Skin epidermis (tissue), 12 donors: ENCODE data around the gene CLHC1.
"Not testable (repeated sequence)": the region's sequence is repeated elsewhere in the genome, so short reads cannot be mapped to it uniquely, and the experiment has no call there.

Source experiments
- H3K27ac ChIP-seq, 21 experiments: fragments of 200-600 bp; sonication (generic) in 11 of 21; one replicate each; pipeline ENCODE4 v1.5.0; 2020; ENCODE audit warnings: mild to moderate bottlenecking in 3 of 21, inconsistent platforms in 2 of 21, moderate library complexity in 2 of 21
- H3K4me3 ChIP-seq, 7 experiments: fragments of 200-600 bp; sonication (generic) in 2 of 7; one replicate each; pipeline ENCODE4 v1.5.0; 2020; ENCODE audit warnings: inconsistent platforms in 2 of 7, mild to moderate bottlenecking in 2 of 7, moderate library complexity in 1 of 7

Gene CLHC1

DNA sequence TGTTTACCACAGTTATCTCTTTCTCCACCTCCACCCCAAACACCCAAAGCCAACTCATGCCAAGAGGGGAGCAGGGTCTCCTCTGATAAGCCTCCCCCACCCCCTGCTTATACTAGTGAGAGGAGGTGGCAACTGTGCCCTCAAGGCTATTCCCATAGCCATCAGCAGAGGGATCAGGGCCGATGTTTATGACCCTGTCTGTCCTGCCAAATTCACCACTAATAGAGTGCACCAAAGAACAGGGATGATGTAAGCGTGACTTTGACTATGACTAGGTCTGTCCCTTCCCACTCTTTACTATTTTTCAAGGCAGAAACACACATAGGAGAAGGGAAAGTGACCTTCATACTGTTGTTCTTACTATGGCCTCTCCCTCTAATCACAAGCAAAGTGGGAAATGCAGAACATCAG lies 74.6 kb downstream of the CLHC1 start:
- H3K4me3 ChIP-seq, result no peak overlapping the region
- H3K27ac ChIP-seq, result peak overlapping the region in 15 of 21 experiments; percentile 8 to 92 (median 79)

DNA sequence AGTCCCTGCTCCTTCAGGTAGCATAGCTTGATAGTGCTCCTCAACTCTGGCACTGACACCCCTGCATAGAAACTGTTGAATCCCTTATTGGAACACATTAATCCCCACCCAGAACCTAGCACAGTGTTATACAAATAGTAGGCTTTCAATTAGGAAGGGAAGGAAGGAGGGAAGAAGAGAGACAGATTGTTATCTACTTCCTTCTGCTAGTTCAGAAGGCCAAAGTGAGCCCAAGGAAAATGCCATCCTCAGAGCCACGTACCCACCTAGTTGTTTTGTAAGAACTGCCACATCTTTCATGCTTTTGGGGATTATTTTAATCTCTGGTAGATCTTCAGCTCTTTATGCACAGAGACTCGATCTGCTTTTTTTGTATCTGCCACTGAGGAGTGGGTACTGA lies 75.1 kb downstream of the CLHC1 start:
- Histone ChIP-seq H3K27ac (peak overlapping the region in 17 of 21 experiments; percentile 10 to 92 (median 79)), H3K4me3 (no peak overlapping the region)

DNA sequence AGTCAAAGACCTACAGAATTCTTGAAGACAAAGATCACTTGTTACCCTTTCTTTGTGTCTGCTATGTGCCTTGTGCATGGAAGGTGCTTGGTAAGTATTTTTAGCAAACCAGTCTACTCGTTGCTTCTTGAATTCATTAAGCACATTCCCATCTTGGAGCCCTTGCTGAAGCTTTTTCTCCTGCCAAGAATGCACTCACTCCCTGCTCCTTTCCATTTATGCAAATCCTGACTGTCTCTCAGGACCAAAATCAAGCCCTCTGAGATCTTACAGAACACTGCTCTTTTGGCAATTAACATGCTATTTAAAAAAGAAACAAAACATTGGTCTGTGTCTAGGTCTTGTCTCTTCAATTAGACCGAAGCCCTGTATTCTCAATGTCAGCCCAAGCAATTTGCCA lies 75.8 kb downstream of the CLHC1 start:
- Histone ChIP-seq H3K4me3 (no peak overlapping the region), H3K27ac (peak overlapping the region in 19 of 21 experiments; percentile 10 to 92 (median 77))

DNA sequence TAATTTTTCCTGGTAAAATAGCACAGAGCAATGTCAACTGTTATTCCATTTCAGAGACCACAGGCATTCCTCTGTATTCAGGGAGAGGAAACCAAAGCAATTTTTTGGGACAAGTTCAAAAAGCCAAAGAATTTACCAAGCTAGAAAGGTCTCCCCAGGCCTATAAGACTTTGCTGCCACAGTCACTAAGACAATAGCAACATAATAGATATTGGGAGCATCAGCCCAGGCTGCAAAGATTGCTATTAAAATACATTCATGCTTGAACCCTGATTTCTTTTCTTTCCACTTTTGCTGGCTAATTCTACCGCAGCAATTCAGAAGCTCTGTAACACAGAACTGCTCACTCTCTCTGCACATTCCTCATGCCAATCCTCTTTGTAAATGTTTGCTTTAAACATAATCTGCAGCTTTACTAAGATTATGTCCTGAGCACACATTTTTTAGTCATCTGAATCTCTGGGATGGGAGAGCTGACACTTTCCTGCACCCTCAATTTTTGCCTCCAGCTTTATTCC lies 76.3 kb downstream of the CLHC1 start:
- Histone ChIP-seq H3K27ac (peak overlapping the region in 19 of 21 experiments; percentile 13 to 92 (median 78)), H3K4me3 (no peak overlapping the region)

DNA sequence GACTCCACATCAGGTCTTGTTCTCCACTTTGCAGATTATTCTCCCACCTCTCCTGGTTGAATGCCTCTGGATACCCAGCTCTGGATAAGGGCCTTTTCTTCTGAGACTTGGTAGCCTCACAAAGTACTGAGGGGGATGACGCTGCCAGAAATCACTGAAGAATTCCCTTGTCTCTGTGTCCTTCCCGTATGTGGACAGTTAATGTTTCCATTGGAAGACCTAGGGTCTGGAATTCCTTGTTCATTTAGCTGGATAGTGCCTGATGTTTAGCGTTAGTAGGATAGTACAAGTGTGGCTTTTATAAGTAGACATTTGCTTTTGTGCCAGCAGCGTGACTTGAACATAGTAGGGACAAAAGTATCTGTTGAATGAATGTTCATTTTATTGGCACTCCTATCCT lies 76.9 kb downstream of the CLHC1 start:
- H3K4me3 ChIP-seq, result no peak overlapping the region
- H3K27ac ChIP-seq, result peak overlapping the region in 20 of 21 experiments; percentile 34 to 92 (median 78)

DNA sequence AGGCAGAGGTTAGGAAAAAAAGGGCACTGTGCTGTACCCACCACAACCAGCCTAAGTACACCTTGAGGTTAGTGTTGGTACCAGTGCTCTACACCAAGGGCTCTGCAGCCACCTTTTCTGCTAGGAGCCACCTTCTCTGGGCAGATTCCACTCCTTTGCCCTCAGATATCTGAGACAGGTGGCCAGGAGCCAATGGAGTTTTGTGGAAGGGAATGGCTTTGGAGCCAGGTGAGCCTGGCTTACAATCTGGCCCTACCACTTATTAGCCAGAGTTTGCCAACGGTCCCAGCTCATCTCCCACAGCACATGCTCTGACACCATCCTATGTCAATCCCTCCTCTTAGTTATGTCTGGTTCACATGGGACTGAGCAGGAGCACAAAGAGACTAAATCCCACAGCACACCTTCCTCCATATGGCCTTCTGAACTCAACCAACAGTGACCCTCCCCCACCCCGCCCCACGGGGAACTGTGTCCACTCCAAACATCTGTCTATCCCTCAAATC lies 77.5 kb downstream of the CLHC1 start:
- no peak overlapping the region for H3K4me3 ChIP-seq
- H3K27ac ChIP-seq, result peak overlapping the region in 20 of 21 experiments; percentile 54 to 92 (median 78)

DNA sequence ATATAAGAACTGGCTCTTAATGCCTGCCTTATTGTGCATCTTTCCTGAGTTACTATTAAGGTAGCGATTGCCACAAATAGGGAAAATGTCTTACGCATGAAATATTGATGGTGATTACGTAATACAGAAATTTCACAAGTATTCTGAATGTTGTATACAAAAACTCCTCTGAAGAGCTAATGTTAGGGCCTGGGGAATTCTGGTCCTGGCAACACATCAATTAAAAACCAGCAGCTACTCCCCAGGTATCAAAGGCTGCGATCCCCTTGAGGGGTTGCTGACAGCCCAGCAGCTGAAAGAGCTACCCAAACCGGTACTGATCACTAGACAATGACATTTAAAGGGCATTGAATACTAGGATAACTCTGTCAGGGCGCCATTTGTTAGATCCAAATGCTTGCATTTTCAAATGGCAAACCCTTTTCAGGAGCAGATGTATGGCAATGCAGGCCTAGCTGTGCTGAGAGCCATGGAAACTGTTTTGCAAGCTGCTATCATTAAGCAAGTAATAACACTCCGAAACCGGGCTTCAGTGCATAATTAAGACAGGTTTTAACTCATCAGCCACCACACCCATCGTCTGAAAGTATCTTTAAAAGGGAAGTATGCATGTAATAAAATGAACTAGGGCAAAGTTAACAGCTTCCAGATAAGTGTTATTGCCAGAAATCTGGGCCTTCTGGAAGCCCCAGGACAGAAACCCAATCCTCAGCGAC lies 78.4 kb downstream of the CLHC1 start:
- Histone ChIP-seq H3K27ac (peak overlapping the region in 20 of 21 experiments; percentile 26 to 92 (median 78)), H3K4me3 (no peak overlapping the region)

DNA sequence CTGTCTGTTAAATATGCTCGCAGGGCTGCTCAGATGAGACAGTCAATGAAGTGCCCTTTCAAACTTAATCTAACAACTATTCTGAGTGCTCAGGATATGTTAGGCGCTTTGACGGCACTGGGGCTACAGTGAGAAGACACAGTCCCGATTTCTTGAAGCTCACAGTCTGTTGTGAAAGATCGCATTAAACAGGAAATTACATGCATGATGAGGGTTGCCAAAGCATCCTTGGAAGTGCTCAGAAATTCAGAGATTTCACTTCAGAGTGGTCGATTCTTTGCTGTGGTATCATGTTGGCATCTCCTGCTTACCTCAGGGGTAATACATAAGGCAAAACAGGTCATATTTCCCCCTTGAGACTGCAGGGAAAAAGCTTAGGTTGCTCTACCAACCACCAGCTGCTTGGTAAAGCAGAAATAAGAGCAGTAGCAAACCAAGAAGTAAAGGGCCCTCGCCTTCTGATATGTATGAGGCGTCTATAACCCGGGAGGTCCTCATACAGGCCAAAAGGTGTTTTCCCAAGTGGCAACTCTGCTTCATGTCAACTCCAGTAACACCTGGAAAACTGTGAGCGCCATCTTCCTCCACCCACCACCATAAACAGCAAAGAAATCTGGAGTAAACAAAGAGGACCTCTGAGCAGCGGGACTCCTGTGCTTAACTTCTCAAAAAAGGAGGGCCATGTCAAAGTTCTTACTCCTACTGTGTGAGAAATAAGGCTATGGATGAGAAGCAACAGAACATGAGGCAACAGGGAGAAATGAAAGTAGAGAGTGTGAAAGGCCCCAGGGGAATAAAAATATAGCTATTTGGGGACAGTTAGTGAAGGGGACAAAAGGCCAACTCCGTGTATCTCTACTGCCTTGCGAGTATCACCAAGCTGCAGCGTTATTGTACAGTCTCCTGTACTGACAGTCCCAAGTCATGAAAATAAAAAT lies 79.3 kb downstream of the CLHC1 start:
- Histone ChIP-seq H3K27ac (peak overlapping the region in 19 of 21 experiments; percentile 26 to 92 (median 78)), H3K4me3 (no peak overlapping the region)

DNA sequence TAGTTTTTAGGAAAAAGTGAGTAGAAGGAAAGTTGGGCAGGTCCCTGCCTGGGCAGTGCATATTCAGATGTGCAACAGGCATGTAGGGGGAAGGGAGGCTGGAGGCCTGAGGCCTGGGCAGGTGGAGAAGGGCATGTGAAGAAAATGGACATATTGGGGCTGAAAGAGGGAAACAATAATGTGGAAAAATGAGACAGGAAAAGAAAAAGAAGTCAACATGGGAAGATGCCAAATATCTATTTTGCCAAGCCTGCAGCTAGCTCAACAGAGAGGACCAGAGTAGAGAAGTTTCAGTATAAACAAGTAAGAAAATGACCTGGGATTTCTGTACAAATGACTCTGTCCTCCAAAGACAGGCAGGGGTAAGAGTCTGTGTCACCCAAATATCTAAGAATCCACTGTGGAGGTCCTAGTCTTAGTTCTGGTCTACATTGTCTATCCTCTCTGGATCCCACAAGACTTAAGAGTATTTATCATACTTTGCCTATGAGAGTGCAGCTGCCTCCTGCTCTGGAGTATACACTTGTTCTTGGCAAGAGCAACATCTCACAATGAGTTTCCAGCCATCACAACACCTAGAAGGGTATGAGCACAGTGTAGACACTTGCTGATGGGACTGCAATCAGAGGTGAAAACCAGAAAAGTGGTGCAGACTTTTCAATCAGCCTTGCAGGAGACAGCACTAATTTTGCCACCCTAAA lies 80.2 kb downstream of the CLHC1 start:
- H3K27ac ChIP-seq, result peak overlapping the region in 18 of 21 experiments; percentile 26 to 92 (median 78)

DNA sequence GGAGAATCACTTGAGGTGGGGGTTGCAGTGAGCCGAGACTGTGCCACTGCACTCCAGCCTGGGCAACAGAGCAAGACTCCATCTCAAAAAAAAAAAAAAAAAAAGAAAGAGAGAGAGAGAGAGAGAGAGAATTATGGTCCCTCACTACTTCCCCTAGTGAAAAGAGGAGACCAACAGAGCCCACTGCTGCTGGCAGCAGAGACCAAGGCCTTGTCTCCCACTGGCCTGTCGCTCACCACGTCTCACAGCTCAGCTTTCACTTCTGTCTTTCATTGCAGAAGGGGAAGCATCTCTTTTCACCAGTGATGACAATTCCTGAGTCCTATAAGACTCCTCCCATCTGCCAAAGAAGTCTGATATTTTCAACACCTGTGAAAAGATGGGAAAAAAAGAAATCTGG lies 81.3 kb downstream of the CLHC1 start:
- no peak overlapping the region for H3K4me3 ChIP-seq
- peak overlapping the region in 10 of 21 experiments; percentile 32 to 92 (median 84) for H3K27ac ChIP-seq

More for the DNA sequence above, 80.2 kb downstream of the CLHC1 start:
- no peak overlapping the region for H3K4me3 ChIP-seq

DNA sequence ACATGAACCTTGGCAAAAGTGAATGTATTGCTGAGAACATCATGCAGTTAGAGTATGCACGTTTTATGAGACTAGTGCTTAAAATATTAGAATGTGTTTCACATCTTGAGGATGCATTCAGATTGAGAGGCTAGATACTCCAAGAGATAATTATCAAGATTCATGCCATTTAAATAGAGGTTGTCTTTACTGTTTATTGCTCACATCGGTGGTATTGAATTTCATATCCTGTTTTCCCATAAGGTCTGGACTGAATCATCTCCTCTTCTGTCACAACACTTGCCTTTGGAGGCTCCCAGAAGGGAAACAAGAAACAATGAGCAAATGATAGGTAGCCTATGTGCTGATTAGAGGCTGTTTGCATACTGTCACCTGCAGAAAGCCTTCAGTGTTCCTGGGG lies 83.8 kb downstream of the CLHC1 start:
- Histone ChIP-seq H3K4me3 (no peak overlapping the region), H3K27ac (peak overlapping the region in 12 of 21 experiments; percentile 4 to 75 (median 30))

DNA sequence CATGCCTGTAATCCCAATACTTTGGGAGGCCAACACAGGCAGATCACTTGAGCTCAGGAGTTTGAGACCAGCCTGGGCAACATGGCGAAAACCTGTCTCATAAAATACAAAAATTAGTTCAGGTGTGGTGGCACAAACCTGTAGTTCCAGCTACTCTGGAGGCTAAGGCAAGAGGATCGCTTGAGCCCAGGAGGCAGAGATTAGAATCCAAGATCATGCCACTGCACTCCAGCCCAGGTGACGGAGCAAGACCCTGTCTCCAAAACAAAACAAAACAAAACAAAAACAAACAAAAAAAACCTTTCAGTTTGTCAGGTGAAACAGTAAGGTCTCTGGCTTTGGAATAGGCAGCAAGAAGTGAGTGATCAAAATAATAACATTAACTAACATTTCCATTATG lies 84.6 kb downstream of the CLHC1 start:
- H3K27ac ChIP-seq, result peak overlapping the region in 10 of 21 experiments; percentile 4 to 75 (median 60)
- no peak overlapping the region for H3K4me3 ChIP-seq

DNA sequence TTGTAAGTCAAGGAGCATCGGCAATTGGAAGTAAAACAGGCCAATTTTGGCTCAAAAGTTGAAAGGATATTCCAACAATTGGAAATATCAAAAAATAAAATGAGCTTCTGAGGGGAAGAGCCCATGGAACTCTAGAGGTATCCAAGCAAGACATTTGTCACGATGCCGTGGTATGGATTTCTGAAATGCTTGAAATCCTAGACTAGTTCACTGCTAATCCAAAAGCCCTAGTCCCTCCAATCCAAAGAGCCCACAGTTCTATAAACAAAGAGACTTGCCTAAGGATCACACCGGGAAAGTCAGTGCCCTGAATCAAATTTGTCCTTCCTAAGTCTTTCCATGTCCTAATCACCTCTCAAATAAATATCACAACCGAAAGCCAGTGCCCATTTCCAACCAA lies 85.1 kb downstream of the CLHC1 start:
- Histone ChIP-seq H3K4me3 (no peak overlapping the region), H3K27ac (peak overlapping the region in 10 of 21 experiments; percentile 18 to 75 (median 60))

DNA sequence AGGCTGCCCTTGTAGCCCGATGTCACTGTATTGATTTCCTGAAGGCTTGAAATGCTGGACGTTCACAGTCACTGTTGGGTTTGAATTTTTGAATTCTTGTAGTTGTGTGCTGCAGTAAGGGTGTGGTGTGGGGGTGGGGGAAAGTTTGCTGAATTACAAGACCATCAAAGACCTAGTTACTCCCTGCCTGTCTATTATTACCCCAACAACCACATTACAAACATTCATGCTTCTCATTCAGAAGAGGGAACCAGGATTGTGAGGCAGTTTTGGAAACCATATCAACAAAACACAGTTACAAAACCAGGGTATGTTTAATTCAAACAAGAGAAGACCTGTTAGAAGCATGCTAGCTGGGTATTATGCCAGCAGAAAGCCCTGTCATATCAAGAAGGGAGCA lies 85.8 kb downstream of the CLHC1 start:
- peak overlapping the region in 10 of 21 experiments; percentile 7 to 83 (median 64) for H3K27ac ChIP-seq

DNA sequence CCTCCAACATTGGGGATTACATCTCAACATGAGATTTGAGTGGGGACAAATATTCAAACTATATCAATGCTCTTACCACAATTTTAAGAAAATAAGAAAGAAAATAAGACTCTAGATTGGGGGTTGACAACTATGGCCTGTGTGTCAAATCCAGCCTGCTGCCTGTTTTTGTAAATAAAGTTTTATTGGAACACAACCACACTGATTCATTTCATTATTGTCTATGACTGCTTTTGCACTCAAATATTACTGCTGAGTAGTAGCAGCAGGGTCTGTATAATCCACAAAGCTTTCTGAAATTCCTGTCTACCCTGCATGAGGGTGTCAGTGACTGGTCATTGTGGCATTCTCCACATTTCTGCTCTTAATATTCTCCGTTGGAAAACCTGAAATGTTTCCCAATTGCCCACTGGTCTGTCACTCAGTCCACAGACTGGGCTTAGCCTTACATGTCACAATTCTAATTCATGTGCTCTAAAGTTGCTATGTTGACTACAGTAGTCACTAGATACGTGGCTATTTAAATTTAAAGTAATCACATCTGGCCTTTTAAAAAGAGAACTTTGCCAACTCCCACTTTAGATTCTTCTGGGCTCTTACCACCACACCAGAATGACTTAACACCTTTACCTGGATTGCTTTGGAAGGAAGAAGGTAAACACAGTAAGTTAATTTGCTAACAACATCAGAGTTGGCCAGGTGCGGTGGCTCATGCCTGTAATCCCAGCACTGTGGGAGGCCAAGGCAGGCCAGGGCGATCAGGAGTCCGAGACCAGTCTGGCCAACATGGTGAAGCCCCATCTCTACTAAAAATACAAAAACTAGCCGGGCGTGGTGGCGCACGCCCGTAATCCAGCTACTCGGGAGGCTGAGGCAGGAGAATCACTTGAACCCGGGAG lies 86.9 kb downstream of the CLHC1 start:
- peak overlapping the region in 13 of 21 experiments; percentile 7 to 83 (median 61) for H3K27ac ChIP-seq

More for the DNA sequence above, 85.8 kb downstream of the CLHC1 start:
- H3K4me3 ChIP-seq, result no peak overlapping the region

DNA sequence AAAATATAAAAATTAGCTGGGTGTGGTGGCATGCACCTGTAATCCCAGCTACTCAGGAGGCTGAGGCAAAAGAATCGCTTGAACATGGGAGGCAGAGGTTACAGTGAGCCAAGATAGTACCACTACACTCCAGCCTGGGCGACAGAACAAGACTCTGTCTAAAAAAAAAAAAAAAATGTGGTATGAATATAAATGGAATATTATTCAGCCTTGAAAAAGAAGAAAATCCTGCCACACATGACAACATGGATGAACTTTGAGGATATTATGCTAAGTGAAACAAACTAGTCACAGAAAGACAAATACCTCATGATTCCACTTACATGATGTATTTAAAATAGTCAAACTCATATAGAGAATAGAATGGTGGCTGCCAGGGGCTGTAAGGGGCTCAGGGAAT lies 88.4 kb downstream of the CLHC1 start:
- not testable (repeated sequence) for H3K27ac ChIP-seq, H3K4me3 ChIP-seq

More for the DNA sequence above, 86.9 kb downstream of the CLHC1 start:
- no peak overlapping the region for H3K4me3 ChIP-seq

DNA sequence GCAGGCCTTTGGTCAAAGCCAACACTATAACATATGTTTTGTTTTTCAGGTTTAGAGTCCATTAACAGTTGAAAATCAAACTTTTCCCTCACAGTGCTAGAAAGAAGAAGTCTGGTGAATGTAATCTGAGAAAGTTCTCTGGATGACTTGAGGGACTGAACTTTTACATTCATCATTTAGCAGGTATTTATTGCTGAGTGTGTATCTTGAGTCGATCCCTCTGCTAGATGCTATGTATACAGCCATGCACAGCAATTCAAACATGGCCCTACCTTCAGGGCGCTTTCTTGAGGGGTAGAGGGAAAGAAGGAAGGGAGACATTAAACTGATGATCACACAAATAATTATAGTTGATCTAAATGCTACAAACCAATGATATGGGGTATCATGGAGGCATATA lies 89.6 kb downstream of the CLHC1 start:
- Histone ChIP-seq H3K4me3 (no peak overlapping the region), H3K27ac (peak overlapping the region in 1 of 21 experiments; percentile 41)
